ENCODE measurements around the gene CELF5. TPM values are rescaled to one million over a fixed set of nuclear protein-coding genes. Genes with fewer than 3 reads are reported as not detected.

CELF5 gene
- total RNA-seq, 1 donor from 2014 or later = 1.7 TPM

- H3K9me3 Mint-ChIP-seq (ENCODE audit: low read depth) = no peaks in the 10 kb centered on the region
- H3K4me1 Mint-ChIP-seq (ENCODE audit: low read depth) = peaks cover 3% of the 10 kb centered on the region
- TF ChIP-seq, protein P1, sequence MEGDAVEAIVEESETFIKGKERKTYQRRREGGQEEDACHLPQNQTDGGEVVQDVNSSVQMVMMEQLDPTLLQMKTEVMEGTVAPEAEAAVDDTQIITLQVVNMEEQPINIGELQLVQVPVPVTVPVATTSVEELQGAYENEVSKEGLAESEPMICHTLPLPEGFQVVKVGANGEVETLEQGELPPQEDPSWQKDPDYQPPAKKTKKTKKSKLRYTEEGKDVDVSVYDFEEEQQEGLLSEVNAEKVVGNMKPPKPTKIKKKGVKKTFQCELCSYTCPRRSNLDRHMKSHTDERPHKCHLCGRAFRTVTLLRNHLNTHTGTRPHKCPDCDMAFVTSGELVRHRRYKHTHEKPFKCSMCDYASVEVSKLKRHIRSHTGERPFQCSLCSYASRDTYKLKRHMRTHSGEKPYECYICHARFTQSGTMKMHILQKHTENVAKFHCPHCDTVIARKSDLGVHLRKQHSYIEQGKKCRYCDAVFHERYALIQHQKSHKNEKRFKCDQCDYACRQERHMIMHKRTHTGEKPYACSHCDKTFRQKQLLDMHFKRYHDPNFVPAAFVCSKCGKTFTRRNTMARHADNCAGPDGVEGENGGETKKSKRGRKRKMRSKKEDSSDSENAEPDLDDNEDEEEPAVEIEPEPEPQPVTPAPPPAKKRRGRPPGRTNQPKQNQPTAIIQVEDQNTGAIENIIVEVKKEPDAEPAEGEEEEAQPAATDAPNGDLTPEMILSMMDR (IDR thresholded peaks at IDR 0.05; ENCODE audit: unreplicated experiment) = no peak
- H3K36me3 Mint-ChIP-seq (ENCODE audit: insufficient read depth) = no peaks in the 10 kb centered on the region
- no peaks in the 10 kb centered on the region for H3K27me3 Mint-ChIP-seq
- H3K4me3 Mint-ChIP-seq (ENCODE audit: low read depth) = no peak overlapping the region
- no peak for DNase-seq (ENCODE audit: low spot score, unreplicated experiment)
- H3K27ac Mint-ChIP-seq = no peak overlapping the region
Observed at GRCh38 chr19:3178973-3179738, 45.3 kb upstream of the CELF5 start.

- H3K4me3 Mint-ChIP-seq (ENCODE audit: low read depth) = no peak overlapping the region
- no peaks in the 10 kb centered on the region for H3K27me3 Mint-ChIP-seq
- no peaks in the 10 kb centered on the region for H3K36me3 Mint-ChIP-seq (ENCODE audit: insufficient read depth)
- H3K9me3 Mint-ChIP-seq (ENCODE audit: low read depth) = no peaks in the 10 kb centered on the region
- peaks cover 3% of the 10 kb centered on the region for H3K4me1 Mint-ChIP-seq (ENCODE audit: low read depth)
- no peak overlapping the region for H3K27ac Mint-ChIP-seq
- TF ChIP-seq, protein P1 (IDR thresholded peaks at IDR 0.05; ENCODE audit: unreplicated experiment) = no peak
- no peak for DNase-seq (ENCODE audit: low spot score, unreplicated experiment)
Observed at GRCh38 chr19:3179739-3180293, 44.6 kb upstream of the CELF5 start.

DNA sequence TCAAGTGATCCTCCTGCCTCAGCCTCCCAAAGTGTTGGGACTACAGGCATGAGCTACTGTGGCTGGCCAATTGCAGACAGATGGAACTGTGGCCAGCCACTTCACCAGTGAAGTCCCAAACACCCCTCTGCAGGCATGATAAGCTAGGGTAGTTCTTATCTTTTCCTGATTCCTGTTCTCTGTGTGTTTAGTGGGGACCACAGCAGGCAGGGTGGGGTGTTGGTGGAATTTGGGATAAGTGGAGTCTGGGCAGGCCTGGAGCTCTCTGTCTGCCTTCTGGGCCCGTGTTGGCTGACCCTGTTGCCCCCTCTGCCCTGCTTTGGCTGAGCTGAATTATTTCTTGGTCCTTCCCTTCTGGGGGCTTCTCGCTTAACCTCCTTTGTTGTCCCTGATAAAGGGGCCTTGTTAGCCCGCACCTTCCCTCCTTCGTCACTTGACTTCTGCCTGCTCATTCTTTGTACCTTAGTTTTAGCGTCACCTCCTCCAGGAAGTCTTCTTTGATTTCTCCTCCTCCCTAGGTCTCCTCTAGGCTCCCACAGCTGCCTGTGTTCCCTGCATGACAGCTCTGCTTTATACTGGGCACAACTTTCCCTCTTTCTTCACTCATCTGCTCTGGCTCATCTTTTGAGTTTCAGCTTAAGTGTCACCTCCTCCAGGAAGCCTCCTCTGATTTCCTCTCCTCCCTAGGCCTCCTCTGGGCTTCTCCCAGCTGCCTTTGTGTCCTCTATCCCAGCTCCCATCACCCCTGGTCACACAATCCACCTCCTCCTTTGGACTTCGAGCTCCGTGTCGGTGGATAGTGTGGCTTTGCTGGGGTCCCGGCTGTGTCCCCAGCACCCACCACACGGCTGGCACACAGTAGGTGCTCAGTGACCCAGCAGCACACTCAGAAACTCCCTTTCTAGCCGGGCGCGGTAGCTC is 40.5 kb upstream of the CELF5 start:
- Mint-ChIP-seq H3K4me3 (ENCODE audit: low read depth) (peak overlapping the region; percentile 99), H3K27me3 (no peaks in the 10 kb centered on the region), H3K4me1 (ENCODE audit: low read depth) (peaks cover 15% of the 10 kb centered on the region), H3K9me3 (ENCODE audit: low read depth) (no peaks in the 10 kb centered on the region), H3K36me3 (ENCODE audit: insufficient read depth) (no peaks in the 10 kb centered on the region), H3K27ac (peak overlapping the region; percentile 54)
- TF ChIP-seq, protein P1 (IDR thresholded peaks at IDR 0.05; ENCODE audit: unreplicated experiment) = no peak
- DNase-seq (ENCODE audit: low spot score, unreplicated experiment) = no peak

DNA sequence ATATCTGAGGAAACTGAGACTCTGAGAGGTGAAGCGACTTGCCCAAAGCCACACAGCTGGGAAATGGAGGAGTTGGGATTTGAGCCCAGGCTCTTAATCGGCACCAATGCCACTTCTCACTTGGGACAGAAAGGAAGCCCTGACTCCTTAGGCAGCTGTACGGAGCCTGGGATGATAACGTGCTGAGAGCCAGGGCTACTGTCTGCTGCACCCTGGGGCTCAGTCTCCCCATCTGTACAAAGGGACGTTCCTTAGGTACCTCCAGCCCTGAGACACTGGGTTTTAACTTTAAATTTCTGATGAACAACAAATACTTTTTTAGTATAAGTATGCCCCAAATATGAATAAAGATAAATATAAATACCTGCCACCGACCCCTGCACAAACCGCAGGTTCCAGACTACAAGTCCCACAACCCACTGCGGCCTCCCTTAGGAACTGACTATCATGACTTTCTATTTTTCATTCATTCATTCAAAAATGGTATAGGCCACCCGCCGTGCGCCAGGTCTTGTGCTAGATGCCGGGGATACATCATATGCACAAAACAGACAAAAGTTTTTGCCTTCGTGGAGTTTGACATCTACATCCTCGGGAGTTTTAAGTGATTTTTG is 39.5 kb upstream of the CELF5 start:
- TF ChIP-seq, protein P1 (IDR thresholded peaks at IDR 0.05; ENCODE audit: unreplicated experiment) = no peak
- no peaks in the 10 kb centered on the region for H3K9me3 Mint-ChIP-seq (ENCODE audit: low read depth)
- no peak for DNase-seq (ENCODE audit: low spot score, unreplicated experiment)
- no peaks in the 10 kb centered on the region for H3K36me3 Mint-ChIP-seq (ENCODE audit: insufficient read depth)
- H3K27me3 Mint-ChIP-seq = no peaks in the 10 kb centered on the region
- peak overlapping the region; percentile 99 for H3K4me3 Mint-ChIP-seq (ENCODE audit: low read depth)
- peak overlapping the region; percentile 97 for H3K27ac Mint-ChIP-seq
- H3K4me1 Mint-ChIP-seq (ENCODE audit: low read depth) = peaks cover 15% of the 10 kb centered on the region

Data from progenitor cell of endocrine pancreas (in vitro differentiated cells).